ENCODE data around the gene C14orf180.

DNA sequence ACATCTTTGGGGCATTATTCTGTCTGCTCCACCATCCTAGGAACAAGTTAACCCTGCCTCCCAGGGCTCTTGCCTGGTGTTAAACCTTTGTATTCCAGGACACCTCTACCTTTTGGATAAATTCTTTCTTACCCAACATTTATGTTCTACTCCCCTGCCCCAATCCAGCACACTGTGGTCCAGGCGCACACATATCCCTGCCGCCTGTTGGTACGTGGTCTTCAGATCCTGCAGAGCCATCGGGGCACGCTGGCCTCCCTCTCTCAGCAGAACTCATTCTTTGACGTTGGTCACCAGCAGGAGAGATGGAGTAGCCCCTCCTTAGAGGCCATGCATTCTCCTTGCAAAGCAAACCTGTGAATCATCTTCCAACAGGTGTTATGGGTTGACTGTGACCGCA is 30.1 kb downstream of the C14orf180 start:
- TF ChIP-seq GATA3 (IDR thresholded peaks at IDR 0.05; ENCODE audit: low read depth, low read length) (no peak), GATA2 (IDR thresholded peaks at IDR 0.05; ENCODE audit: low read depth, low read length) (no peak)

Data from SH-SY5Y (cell line).